Inflammatory macrophage treated with lipopolysaccharide for 1 hour (primary cell): ENCODE measurements around the gene WDR83.
A peak's percentile ranks its signal among the peaks of the same experiment; 100 is the strongest.
"Not testable (repeated sequence)": the region's sequence is repeated elsewhere in the genome, so short reads cannot be mapped to it uniquely, and the experiment has no call there.

Source experiments
- DNase-seq, 2 donors: peaks; one replicate each; pipeline ENCODE4 v3.0.0-alpha.2; 2020 to 2022

Gene WDR83

GRCh38 chr19:12666265-12667048 is at the start of gene WDR83, which contains the start of gene MAN2B1:
WDR83 (plus strand) TSS chr19:12666807; CDS start chr19:12669791, 2,984 bp downstream.
MAN2B1 (minus strand) TSS chr19:12666742; CDS start chr19:12666701, 41 bp downstream.
- DNase-seq, result peak; percentile 91 to 94

DNA sequence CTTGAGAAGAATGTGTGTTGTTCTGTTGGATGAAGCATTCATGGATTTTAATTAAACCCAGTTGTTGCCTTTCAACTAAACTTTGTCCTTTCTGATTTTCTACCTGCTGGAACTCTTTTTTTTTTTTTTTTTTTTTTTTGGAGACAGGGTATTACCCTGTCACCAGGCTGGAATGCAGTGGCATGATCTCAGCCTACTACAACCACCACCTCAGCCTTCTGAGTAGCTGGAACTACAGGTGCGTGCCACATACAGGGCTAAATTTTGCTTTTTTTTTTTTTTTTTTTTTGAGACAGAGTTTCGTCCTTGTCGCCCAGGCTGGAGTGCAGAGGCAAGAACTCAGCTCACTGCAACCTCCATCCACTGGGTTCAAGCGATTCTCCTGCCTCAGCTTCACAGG is 49.0 kb upstream of the WDR83 start:
- no peak for DNase-seq

GRCh38 chr19:12621253-12622024 is 45.2 kb upstream of the WDR83 start:
- not testable (repeated sequence) for DNase-seq

- DNase-seq, result no peak
Measured at GRCh38 chr19:12623361-12624031, 43.1 kb upstream of the WDR83 start.

- no peak for DNase-seq
Measured at GRCh38 chr19:12626958-12627357, 39.6 kb upstream of the WDR83 start.

- no peak for DNase-seq
Measured at GRCh38 chr19:12628040-12629022, 38.3 kb upstream of the WDR83 start.

- no peak for DNase-seq
Measured at GRCh38 chr19:12629215-12629614, 37.4 kb upstream of the WDR83 start.

DNA sequence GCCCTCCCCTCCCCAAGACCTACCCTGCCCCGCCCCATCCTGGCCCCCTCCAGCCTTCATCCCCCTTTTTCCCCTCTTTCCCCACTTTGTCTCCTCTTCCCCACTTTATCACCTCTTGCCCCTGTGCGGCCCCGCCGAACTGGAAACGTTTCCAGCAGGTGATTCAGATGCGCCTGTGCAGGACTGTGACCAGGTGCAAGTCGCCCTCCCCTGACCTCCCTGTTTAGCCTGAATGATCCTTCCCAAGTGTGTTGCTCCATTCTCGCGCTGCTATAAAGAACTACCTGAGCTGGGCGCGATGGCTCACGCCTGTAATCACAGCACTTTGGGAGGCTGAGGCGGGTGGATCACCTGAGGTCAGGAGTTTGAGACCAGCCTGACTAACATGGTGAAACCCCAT is 30.0 kb upstream of the WDR83 start:
- no peak for DNase-seq

DNA sequence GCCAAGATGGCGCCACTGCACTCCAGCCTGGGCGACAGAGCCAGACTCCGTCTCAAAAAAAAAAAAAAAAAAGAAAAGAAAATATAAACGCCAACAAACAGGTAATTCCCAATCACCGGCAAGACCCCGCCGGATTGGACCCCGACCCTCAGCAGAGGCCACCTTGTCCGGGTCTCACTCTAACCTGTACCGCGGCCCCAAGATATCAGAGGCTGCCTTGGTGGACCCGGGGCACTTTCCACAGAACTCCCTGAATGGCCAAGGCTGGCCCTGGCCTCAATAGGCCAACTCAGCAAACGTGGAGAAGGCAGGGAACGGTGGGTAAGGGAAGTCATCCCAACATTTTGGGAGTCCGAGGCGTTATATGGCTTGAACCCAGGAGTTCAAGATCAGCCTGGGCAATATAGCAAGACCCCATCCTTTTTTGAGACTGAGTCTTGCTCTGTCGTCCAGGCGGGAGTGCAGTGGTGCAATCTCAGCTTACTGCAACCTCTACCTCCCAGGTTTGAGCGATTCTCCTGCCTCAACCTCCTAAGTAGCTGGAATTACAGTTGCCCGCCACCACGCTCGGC is 27.9 kb upstream of the WDR83 start:
- no peak for DNase-seq

DNA sequence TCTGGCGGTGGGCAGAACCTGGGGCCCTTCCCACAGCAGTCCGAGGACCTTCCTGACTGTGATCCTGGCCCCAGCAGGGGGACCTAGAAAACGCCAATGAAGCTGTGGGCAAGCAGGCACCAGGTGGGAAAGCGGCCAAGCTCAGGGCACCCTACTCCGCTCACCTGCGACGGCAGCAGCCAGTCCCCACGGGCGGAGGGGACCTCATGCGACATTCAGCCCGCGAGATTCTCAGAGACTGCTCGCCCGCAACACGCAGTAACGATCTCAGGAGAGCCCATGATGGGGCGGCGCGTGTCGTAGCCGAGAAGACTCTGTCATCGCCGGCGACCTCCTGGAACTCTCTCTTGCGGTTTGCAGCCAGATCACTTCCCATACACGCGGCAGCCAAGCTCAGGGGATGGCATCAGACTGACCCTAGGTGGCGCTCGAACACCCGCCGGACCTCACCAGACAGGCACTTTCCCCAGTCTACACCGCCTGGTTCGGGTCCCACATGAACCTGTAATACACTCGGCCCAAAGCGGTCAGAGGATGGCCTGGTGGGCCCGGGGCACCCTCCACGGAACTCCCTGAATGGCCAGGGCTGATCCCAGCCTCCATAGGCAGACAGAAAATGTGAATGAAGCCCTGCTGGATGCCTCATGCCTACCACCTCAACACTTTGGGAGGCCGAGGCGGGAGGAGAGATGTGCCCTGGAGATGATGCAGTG is 26.6 kb upstream of the WDR83 start:
- peak; percentile 71 to 90 for DNase-seq

DNA sequence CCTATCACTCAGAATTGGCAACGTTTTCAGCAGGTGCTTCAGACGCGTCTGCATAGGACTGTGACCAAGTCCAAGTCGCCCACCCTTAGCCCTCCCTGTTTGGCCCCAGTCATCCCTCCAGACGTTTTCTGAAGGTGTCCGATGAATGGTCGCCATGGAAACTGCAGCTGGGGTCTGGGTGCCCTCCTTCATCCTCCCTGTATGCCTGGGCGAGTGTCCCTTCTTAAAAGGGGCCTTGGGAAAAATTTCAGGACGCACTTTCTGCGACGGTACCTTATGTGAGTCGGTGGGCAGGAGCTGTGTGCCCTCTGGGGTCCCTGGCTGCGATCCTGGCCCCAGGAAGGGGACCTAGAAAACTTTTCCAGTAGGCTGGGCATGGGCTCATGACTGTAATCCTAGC is 25.2 kb upstream of the WDR83 start:
- no peak for DNase-seq

DNA sequence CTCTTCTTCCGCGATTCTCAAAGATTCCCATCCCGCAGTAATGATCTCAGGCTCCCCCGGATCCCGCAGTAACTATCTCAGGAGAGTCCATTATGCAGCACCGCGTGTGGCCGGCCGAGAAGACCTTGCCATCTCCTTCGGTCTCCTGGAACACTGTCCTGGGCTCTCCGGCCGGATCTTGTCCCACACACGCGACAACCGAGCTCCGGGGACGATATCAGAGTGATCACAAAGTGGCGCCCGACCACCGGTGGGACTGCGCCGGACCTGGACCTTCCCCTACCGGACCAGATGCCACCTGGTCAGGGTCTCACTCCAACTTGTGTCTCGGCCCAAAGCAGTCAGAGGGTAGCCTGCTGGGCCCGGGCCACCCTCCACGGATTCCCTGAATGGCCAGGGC is 24.1 kb upstream of the WDR83 start:
- DNase-seq, result no peak

DNA sequence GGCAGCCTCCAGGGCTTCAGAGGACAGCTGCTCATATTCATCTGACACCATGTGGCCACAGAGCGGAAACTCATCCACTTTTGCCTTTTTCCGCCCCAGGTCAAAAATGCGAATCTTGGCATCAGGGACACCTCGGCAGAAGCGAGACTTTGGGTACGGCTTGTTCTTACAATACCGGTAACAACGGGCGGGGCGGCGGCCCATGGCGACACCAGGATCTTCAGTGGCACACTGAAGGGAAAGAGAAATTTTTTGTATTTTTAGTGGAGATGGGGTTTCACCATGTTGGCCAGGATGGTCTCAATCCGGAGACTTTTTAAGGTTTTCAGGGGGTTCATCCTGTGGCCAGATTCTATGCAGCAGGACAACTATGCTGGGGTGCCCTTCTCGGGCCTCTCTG is 22.9 kb upstream of the WDR83 start:
- DNase-seq, result not testable (repeated sequence)

DNA sequence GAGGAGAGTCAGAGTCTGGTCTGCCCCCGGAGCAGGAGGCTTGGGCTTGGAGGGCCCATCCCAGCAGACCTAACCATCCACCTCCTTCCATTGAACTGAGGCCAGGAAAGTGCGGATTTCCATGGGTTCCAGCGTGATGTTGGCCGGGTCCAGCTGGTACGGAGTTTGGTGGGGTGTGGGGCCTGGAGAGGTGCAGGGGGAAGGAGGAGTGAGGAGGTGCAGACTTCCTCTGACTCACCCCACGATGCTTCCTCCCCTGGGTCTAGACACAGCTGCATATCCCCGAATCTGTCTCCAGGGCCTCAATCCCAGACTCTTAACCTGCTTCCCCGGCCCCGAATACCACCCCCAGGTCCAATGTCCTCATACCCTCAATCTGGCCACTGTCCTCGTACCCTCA is 20.1 kb upstream of the WDR83 start:
- no peak for DNase-seq

GRCh38 chr19:12647047-12647446 is 19.6 kb upstream of the WDR83 start:
- DNase-seq, result no peak

GRCh38 chr19:12647490-12648071 is 19.0 kb upstream of the WDR83 start:
- DNase-seq, result peak; percentile 22 to 57

- DNase-seq, result no peak
Measured at GRCh38 chr19:12648088-12648487, 18.5 kb upstream of the WDR83 start.

GRCh38 chr19:12649941-12650340 is 16.7 kb upstream of the WDR83 start:
- DNase-seq, result no peak

DNA sequence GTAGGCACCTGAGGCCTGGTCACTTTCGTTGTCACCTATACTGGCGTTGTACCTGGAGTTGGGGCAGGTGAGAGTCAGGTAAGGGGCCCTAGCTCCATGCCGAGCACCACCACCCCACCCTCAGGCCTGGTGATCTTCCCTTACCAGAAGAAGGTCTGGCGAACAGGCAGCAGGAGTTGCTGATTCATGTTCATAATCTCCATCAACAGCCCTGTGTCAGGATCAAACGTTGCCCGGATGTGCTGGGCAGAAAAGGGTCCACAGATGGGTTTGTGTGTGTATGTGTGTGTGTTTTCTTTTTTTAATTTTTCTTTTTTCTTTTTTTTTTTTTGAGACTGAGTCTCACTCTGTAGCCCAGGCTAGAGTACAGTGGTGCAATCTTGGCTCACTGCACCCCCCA is 14.4 kb upstream of the WDR83 start:
- DNase-seq, result no peak

GRCh38 chr19:12655546-12655945 is 11.1 kb upstream of the WDR83 start:
- DNase-seq, result no peak
